HL-60 (cell line): ENCODE measurements around the gene TFAP2E.

Experiments used
- DNase-seq, 2 experiments: peaks; one replicate each; pipeline ENCODE4 v3.0.0-alpha.2; 2010 to 2020; ENCODE audit warnings: low read depth in 1 of 2, low spot score in 1 of 2
- H3K27ac ChIP-seq: fragments of 250-450 bp; sonication (Bioruptor Pico); replicated peaks from 2 replicates; pipeline ENCODE4 v1.5.1; 2020; ENCODE audit warnings: mild to moderate bottlenecking, moderate library complexity
- H3K27me3 ChIP-seq: fragments of 250-450 bp; sonication (Bioruptor Pico); 2 replicates; pipeline ENCODE4 v1.5.1; 2021; ENCODE audit warnings: mild to moderate bottlenecking, moderate library complexity; ENCODE audit not compliant: insufficient read depth, poor library complexity, severe bottlenecking
- H3K4me3 ChIP-seq: replicated peaks from 2 replicates; pipeline ENCODE4 v1.5.1; 2011; ENCODE audit warnings: mild to moderate bottlenecking, control low read depth, low read length; ENCODE audit not compliant: insufficient read depth
- GABPA ChIP-seq: IDR thresholded peaks from 2 replicates; pipeline ENCODE4 v1.6.1; 2012; ENCODE audit warnings: low read depth
- POLR2AphosphoS5 ChIP-seq: IDR thresholded peaks from 2 replicates; pipeline ENCODE4 v1.6.1; 2012; ENCODE audit warnings: low read depth
- SPI1 ChIP-seq: IDR thresholded peaks from 2 replicates; pipeline ENCODE4 v1.6.1; 2012; ENCODE audit warnings: low read depth, mild to moderate bottlenecking, borderline replicate concordance
- TF ChIP-seq, protein P1 (sequence below): IDR thresholded peaks from 2 replicates; pipeline ENCODE4 v1.6.1; 2012; ENCODE audit warnings: low read depth; ENCODE audit not compliant: insufficient replicate concordance
- TF ChIP-seq, protein P2 (sequence below): IDR thresholded peaks from one replicate; pipeline ENCODE4 v1.5.1; 2011; ENCODE audit warnings: low read length, control low read depth, inconsistent platforms; ENCODE audit not compliant: insufficient read depth

TFAP2E gene

GRCh38 chr1:35567947-35568558 is 5.1 kb upstream of the TFAP2E start:
- Histone ChIP-seq H3K4me3 (no peak overlapping the region), H3K27ac (no peak overlapping the region), H3K27me3 (no peaks in the 10 kb centered on the region)
- TF ChIP-seq, protein P1, sequence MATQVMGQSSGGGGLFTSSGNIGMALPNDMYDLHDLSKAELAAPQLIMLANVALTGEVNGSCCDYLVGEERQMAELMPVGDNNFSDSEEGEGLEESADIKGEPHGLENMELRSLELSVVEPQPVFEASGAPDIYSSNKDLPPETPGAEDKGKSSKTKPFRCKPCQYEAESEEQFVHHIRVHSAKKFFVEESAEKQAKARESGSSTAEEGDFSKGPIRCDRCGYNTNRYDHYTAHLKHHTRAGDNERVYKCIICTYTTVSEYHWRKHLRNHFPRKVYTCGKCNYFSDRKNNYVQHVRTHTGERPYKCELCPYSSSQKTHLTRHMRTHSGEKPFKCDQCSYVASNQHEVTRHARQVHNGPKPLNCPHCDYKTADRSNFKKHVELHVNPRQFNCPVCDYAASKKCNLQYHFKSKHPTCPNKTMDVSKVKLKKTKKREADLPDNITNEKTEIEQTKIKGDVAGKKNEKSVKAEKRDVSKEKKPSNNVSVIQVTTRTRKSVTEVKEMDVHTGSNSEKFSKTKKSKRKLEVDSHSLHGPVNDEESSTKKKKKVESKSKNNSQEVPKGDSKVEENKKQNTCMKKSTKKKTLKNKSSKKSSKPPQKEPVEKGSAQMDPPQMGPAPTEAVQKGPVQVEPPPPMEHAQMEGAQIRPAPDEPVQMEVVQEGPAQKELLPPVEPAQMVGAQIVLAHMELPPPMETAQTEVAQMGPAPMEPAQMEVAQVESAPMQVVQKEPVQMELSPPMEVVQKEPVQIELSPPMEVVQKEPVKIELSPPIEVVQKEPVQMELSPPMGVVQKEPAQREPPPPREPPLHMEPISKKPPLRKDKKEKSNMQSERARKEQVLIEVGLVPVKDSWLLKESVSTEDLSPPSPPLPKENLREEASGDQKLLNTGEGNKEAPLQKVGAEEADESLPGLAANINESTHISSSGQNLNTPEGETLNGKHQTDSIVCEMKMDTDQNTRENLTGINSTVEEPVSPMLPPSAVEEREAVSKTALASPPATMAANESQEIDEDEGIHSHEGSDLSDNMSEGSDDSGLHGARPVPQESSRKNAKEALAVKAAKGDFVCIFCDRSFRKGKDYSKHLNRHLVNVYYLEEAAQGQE: no peak
- TF ChIP-seq POLR2AphosphoS5 (no peak), SPI1 (no peak), GABPA (no peak)
- TF ChIP-seq, protein P2, sequence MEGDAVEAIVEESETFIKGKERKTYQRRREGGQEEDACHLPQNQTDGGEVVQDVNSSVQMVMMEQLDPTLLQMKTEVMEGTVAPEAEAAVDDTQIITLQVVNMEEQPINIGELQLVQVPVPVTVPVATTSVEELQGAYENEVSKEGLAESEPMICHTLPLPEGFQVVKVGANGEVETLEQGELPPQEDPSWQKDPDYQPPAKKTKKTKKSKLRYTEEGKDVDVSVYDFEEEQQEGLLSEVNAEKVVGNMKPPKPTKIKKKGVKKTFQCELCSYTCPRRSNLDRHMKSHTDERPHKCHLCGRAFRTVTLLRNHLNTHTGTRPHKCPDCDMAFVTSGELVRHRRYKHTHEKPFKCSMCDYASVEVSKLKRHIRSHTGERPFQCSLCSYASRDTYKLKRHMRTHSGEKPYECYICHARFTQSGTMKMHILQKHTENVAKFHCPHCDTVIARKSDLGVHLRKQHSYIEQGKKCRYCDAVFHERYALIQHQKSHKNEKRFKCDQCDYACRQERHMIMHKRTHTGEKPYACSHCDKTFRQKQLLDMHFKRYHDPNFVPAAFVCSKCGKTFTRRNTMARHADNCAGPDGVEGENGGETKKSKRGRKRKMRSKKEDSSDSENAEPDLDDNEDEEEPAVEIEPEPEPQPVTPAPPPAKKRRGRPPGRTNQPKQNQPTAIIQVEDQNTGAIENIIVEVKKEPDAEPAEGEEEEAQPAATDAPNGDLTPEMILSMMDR: no peak
- no peak for DNase-seq

DNA sequence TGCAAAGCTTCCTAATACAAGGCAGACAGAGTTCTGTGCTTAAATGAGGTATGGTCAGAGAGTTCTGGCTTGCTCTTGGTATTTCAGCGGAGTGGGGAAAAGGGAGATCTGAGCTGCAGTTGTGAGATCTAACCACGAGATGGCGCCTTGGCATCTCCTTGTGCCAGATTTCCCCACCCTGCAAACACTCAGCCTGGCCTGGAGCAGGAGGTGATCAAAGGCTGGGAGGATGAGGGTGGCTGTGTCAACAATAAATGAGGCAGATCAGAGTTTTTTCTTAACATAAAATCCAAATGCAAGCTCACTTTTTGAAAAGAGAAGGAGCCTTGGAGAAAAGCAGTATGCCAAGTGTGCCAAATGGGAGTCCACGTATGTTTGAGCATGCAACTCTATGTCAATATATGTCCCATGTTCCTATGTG is 4.1 kb upstream of the TFAP2E start:
- no peaks in the 10 kb centered on the region for H3K27me3 ChIP-seq
- peak; percentile 34 to 65 for DNase-seq
- no peak overlapping the region for H3K27ac ChIP-seq
- H3K4me3 ChIP-seq: no peak overlapping the region
- no peak for TF ChIP-seq GABPA
- TF ChIP-seq, protein P2: peak; percentile 85
- TF ChIP-seq SPI1: no peak
- TF ChIP-seq, protein P1: no peak
- no peak for TF ChIP-seq POLR2AphosphoS5

DNA sequence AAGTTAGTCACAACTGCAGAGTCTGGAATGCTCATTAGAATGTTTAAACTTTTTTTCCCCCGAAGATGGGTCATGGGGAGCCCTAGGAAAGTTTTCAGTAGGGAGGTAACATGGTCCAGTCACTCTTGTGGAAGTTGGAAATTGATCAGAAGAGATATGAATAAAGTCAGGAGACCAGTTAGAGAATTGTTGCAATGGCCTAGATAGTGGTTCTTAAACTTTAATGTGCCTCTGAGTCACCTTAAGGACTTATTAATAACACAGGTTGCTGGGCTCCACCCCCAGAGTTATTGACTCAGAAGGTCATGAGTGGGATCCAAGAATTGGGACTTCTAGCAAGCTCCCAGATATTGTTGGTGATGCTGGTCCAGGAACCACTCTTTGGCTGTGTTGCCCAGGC is 3.2 kb upstream of the TFAP2E start:
- Histone ChIP-seq H3K27ac (no peak overlapping the region), H3K27me3 (no peaks in the 10 kb centered on the region), H3K4me3 (no peak overlapping the region)
- DNase-seq: no peak
- no peak for TF ChIP-seq POLR2AphosphoS5

DNA sequence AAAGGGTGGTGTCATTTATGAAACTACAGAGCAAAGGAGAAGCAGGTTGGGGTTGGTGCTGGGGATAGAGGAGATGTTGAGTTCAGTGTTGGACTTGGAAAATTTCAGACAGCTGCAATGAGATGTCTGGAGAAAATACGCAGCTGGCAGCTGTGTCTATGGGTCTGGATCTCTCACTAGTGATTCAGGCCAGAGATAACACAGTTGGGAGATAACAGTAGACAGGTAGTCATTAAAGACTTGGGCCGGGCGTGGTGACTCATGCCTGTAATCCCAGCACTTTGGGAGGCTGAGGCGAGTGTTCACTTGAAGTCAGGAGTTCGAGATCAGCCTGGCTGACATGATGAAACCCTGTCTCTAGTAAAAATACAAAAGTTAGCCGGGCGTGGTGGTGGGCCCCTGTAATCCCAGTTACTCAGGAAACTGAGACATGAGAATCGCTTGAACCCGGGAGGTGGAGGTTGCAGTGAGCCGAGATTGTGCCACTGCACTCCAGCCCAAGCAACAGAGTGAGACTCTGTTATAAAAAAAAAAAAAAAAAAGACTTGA is 2.5 kb upstream of the TFAP2E start:
- no peak overlapping the region for H3K27ac ChIP-seq
- no peak for DNase-seq
- H3K4me3 ChIP-seq: no peak overlapping the region
- no peaks in the 10 kb centered on the region for H3K27me3 ChIP-seq
- TF ChIP-seq GABPA (no peak), POLR2AphosphoS5 (no peak), SPI1 (no peak)
- TF ChIP-seq, protein P1: no peak
- TF ChIP-seq, protein P2: no peak
